Tibial artery (tissue), 4 donors: Measurements from ENCODE around the gene CMTM8.

Experiments used
- DNase-seq, 2 donors: peaks; one replicate each; pipeline ENCODE4 v3.0.0-alpha.2; 2019
- H3K27ac ChIP-seq, 2 donors: fragments of 200-600 bp; sonication (generic) in 1 of 2; 1 replicate in 1 of 2; 2 replicates in 1 of 2; pipeline ENCODE4 v1.5.1; 2018 to 2019; ENCODE audit warnings: mild to moderate bottlenecking in 1 of 2
- H3K27me3 ChIP-seq, 2 donors: fragments of 200-600 bp; sonication (generic) in 1 of 2; one replicate each; pipeline versions ENCODE4 v1.5.1 to v1.6.0; 2016 to 2019
- H3K36me3 ChIP-seq, 3 donors: fragments of 200-600 bp; sonication (generic) in 2 of 3; one replicate each; pipeline ENCODE4 v1.5.1; 2016 to 2019; ENCODE audit warnings: mild to moderate bottlenecking in 2 of 3
- H3K4me1 ChIP-seq, 4 donors: fragments of 200-600 bp; sonication (generic) in 2 of 4; 1 replicate in 3 of 4; 2 replicates in 1 of 4; pipeline ENCODE4 v1.5.1; 2016 to 2019
- H3K4me3 ChIP-seq, 2 donors: fragments of 200-600 bp; sonication (generic) in 1 of 2; 1 replicate in 1 of 2; 2 replicates in 1 of 2; pipeline ENCODE4 v1.5.1; 2018 to 2019; ENCODE audit warnings: mild to moderate bottlenecking in 2 of 2
- H3K9me3 ChIP-seq, 3 donors: fragments of 200-600 bp; sonication (generic) in 1 of 3; one replicate each; pipeline ENCODE4 v1.5.1; 2016 to 2019
- CTCF ChIP-seq, 2 experiments: fragments of 200-600 bp in 1 of 2; fragments of 450-650 bp in 1 of 2; IDR thresholded peaks; one replicate each; pipeline ENCODE4 v1.5.1; 2017 to 2019; ENCODE audit warnings: antibody characterized with exemption in 2 of 2, mild to moderate bottlenecking in 1 of 2, moderate library complexity in 1 of 2
- intact Hi-C: fragments of 100-400 bp; cut with DNase I; formaldehyde crosslinking; loops from one replicate; pipeline ENCODE4 v1.15.0; 2023; ENCODE audit warnings: low total_unique reads

CMTM8 gene

GRCh38 chr3:32325201-32325600, 86.7 kb downstream of the CMTM8 start:
- Histone ChIP-seq H3K27me3 (peaks cover 0 to 5% of the 10 kb centered on the region in 2 donors), H3K4me1 (peaks cover 0 to 8% (median 0%) of the 10 kb centered on the region in 4 donors), H3K9me3 (no peaks in the 10 kb centered on the region), H3K4me3 (no peak overlapping the region), H3K36me3 (no peaks in the 10 kb centered on the region), H3K27ac (no peak overlapping the region)
- intact Hi-C loops = no loop called here
- no peak for DNase-seq
- TF ChIP-seq CTCF (IDR thresholded peaks at IDR 0.05) = no peak

GRCh38 chr3:32325927-32326326, 87.4 kb downstream of the CMTM8 start:
- no peaks in the 10 kb centered on the region for H3K36me3 ChIP-seq
- H3K9me3 ChIP-seq = no peaks in the 10 kb centered on the region
- H3K4me1 ChIP-seq = peaks cover 0 to 8% (median 0%) of the 10 kb centered on the region in 4 donors
- intact Hi-C loops = no loop called here
- DNase-seq = no peak
- H3K27ac ChIP-seq = no peak overlapping the region
- no peak for TF ChIP-seq CTCF (IDR thresholded peaks at IDR 0.05)
- peaks cover 0 to 5% of the 10 kb centered on the region in 2 donors for H3K27me3 ChIP-seq
- no peak overlapping the region for H3K4me3 ChIP-seq

GRCh38 chr3:32326795-32327194, 88.3 kb downstream of the CMTM8 start:
- intact Hi-C loops = no loop called here
- TF ChIP-seq CTCF (IDR thresholded peaks at IDR 0.05) = no peak
- H3K4me1 ChIP-seq = peaks cover 0 to 4% (median 0%) of the 10 kb centered on the region in 4 donors
- no peaks in the 10 kb centered on the region for H3K27me3 ChIP-seq
- H3K4me3 ChIP-seq = no peak overlapping the region
- H3K9me3 ChIP-seq = no peaks in the 10 kb centered on the region
- H3K36me3 ChIP-seq = no peaks in the 10 kb centered on the region
- no peak for DNase-seq
- no peak overlapping the region for H3K27ac ChIP-seq

GRCh38 chr3:32334675-32335074, 96.2 kb downstream of the CMTM8 start:
- intact Hi-C loops = no loop called here

GRCh38 chr3:32335365-32336112, 97.1 kb downstream of the CMTM8 start:
- no peak for TF ChIP-seq CTCF (IDR thresholded peaks at IDR 0.05)
- no peak overlapping the region for H3K4me3 ChIP-seq
- H3K4me1 ChIP-seq = no peaks in the 10 kb centered on the region
- DNase-seq = no peak
- H3K27me3 ChIP-seq = no peaks in the 10 kb centered on the region
- no peak overlapping the region for H3K27ac ChIP-seq
- intact Hi-C loops = no loop called here
- H3K9me3 ChIP-seq = peaks cover 0 to 5% (median 0%) of the 10 kb centered on the region in 3 donors
- no peaks in the 10 kb centered on the region for H3K36me3 ChIP-seq

More at GRCh38 chr3:32334675-32335074, 96.2 kb downstream of the CMTM8 start:
- no peaks in the 10 kb centered on the region for H3K4me1 ChIP-seq
- no peaks in the 10 kb centered on the region for H3K36me3 ChIP-seq
- peaks cover 0 to 5% (median 0%) of the 10 kb centered on the region in 3 donors for H3K9me3 ChIP-seq
- H3K27me3 ChIP-seq = no peaks in the 10 kb centered on the region
- no peak for TF ChIP-seq CTCF (IDR thresholded peaks at IDR 0.05)
- no peak overlapping the region for H3K4me3 ChIP-seq
- no peak overlapping the region for H3K27ac ChIP-seq
- no peak for DNase-seq
